Activated CD4-positive, alpha-beta T cell treated with anti-CD3 and anti-CD28 coated beads, Interleukin-2, amount 50 U/mL, for 4 hours (primary cell): ENCODE results near the gene CLEC5A.
"Not testable (repeated sequence)": the region's sequence is repeated elsewhere in the genome, so short reads cannot be mapped to it uniquely, and the experiment has no call there.

Source experiments
- DNase-seq, 2 experiments: peaks; one replicate each; pipeline ENCODE4 v3.0.0-alpha.2; 2020

Gene CLEC5A

GRCh38 chr7:141945356-141945755 is 1.4 kb downstream of the CLEC5A start:
- DNase-seq: no peak

- no peak for DNase-seq
These were observed 2.0 kb downstream of the CLEC5A start for GRCh38 chr7:141944811-141945210.

GRCh38 chr7:141943846-141944245 is 2.9 kb downstream of the CLEC5A start:
- no peak for DNase-seq

GRCh38 chr7:141941075-141941474 is 5.7 kb downstream of the CLEC5A start:
- DNase-seq: no peak

DNA sequence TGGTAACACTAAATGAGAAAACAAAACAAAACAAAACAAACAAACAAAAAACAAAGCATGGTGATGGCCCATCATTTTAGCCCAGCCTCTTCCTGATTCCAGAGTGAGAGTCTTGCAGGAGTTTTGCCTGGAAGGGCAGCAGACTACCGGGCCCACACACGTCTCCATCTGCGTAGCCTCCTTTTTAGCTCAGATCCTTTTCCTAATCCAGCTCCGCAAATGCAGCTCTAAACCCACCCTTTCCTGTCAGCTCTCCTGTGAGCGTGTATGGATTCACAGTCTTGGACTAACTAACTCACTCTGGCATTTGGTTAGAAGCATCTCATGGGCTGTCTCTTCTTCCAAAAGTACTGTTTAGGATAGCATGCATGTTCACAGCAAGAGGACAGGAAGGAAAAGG is 16.6 kb downstream of the CLEC5A start:
- DNase-seq: no peak

DNA sequence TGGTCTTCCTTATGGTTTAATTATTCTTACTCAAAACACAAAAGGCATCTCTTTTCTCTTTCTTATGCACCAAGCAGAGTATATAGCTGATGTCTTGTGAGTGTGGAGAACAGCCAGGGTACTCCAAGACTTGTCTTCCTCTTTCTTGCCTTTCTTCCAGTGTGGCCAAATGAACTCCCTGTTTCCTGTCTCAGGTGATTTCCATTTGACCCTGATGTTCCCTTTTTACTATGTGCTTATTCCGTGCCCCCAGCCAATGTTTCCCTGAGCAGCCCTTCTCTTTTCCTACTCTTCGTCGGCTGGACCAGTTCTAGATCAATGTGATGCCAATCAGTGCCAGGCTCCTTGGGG is 18.0 kb downstream of the CLEC5A start:
- no peak for DNase-seq

DNA sequence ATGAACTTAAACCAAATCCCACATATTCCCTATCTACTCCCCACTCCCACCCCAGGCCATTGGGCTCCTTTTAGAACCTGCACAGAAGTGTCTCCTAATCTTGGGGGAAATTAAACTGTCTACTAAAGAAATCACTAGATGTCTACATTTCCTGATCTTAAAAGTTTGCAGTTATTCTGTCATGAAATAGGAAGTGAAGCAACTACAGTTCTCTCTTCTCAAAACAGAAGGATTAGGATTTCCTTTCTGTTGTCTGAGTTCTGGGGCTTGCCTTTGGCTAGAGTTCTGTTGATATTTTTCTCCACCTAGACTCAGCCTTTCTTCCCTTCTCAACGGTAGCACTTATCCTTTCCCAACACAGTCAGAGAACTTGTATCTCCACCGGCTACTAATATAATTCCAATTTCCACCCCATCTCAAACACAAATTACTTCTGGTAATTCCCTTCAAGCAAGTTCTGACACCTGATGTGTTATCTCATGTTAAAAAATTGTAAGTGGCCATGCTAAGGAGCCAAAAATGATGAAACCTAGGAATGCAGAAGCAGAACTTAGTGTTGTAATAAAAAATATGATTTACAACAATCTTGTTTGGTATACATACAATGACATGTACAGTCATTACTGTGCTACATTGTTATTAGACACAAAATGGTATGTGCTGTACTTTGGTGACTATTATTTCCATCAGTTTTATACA is 18.5 kb downstream of the CLEC5A start:
- DNase-seq: no peak

- DNase-seq: no peak
These were observed 26.5 kb downstream of the CLEC5A start for GRCh38 chr7:141920281-141920680.

GRCh38 chr7:141916099-141916498 is 30.7 kb downstream of the CLEC5A start, which contains the start of gene OR9A4:
OR9A4 (plus strand) TSS chr7:141916399; CDS start chr7:141918876, 2,477 bp downstream.
- no peak for DNase-seq

GRCh38 chr7:141915565-141915964 is 31.2 kb downstream of the CLEC5A start:
- DNase-seq: no peak

- no peak for DNase-seq
These were observed 35.4 kb downstream of the CLEC5A start for GRCh38 chr7:141911391-141911790.

DNA sequence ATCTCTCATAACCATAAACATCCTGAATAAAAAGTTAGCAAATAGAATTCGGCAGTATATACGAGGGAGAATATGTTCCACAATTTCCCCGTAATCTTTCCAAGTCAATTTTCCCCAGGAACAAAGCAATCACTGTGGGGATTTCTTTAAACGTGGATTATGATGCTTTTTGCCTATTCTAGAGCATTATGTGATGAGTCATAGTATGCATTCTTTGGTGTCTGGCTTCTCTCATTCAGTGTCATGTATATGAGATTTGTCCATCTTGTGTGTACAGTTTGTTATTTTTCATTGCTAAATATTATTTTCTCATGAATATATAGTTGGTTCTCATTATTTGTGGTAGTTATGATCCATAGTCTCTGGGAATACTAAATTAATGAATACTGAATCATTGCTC is 40.5 kb downstream of the CLEC5A start:
- no peak for DNase-seq

GRCh38 chr7:141899366-141899765 is 47.4 kb downstream of the CLEC5A start:
- not testable (repeated sequence) for DNase-seq

GRCh38 chr7:141891336-141891735 is 55.4 kb downstream of the CLEC5A start:
- no peak for DNase-seq

DNA sequence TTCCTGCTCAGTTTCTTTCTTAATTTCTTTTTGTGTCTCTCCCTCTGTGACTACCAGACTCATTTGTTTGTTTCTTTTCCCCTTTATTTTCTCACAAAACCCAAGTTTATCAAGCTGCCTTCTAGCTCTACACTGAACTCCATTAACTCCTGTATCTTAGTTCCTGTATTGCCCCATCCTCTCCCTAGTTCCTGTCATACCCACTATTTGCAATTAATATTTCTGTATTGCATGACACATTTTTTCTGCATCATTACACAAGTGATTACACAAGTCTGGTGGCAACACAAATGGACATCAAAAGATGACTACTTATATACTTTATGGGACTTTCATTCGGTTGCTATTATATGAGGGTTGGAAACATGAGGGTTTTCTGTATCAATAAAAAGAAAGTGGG is 57.5 kb downstream of the CLEC5A start:
- no peak for DNase-seq

DNA sequence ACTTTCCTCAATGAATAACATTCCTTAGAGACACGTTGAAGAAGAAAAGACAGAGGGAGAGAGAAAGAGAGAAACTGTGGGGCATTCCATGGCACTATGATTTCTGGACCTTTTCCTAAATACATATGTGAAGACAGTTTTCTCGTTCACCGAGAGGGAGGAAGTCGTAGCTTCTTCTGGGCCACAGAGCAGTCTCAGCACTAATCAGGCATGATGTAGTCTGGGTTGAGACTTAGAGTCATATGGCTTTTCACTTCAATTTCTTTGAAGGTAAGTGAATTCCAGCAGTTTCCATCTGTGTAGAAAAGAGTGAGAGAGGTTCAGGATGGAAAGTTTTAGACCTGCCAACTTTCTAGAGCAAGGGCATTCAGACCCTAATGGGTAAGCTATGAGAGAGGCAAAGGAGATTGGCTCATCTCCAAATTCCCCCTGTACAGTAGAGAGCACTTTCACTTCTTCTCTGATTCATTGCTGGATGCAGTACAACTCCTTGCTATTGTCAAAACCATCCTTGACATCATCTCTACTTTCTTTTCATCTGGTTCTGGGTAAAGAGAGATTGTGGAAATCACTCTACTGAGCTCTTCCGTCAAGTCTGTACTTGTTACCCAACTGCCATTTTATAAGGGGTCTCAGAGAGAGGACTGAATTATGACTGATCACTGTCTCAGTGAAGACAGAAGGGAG is 62.1 kb downstream of the CLEC5A start:
- no peak for DNase-seq

GRCh38 chr7:141880960-141881359 is 65.8 kb downstream of the CLEC5A start:
- DNase-seq: no peak

- DNase-seq: no peak
These were observed 69.4 kb downstream of the CLEC5A start for GRCh38 chr7:141877365-141877764.
